IMR-90 (cell line): Measurements from ENCODE around the gene MSRB1. TPM values are rescaled to one million over a fixed set of nuclear protein-coding genes. Genes with fewer than 3 reads are reported as not detected.

Experiments used
- ATAC-seq: fragments of 200-7000 bp; cut with Tn5 transposase; 2 replicates; pipeline ENCODE4 v1.9.1; 2020; ENCODE audit warnings: low read depth, mild to moderate bottlenecking, moderate library complexity
- BruUV-seq: library from RNA; stranded (reverse); fragments of 400-500 nt; replicated peaks from 2 replicates; lab custom pipeline; 2021; lab: Mats Ljungman, UMichigan
- CTCF ChIA-PET: fragments of 300-600 bp; formaldehyde crosslinking; extraction: SDS; loops from one replicate; lab custom pipeline; 2021; ENCODE audit warnings: antibody characterized with exemption; lab: Yijun Ruan, JAX
- POLR2A ChIA-PET: fragments of 300-600 bp; sonication (Branson Sonifier 250); formaldehyde crosslinking; loops from one replicate; lab custom pipeline; 2022; ENCODE audit warnings: antibody characterized with exemption; ENCODE audit not compliant: unreplicated experiment; lab: Charles Lee
- DNase-seq: peaks from one replicate; pipeline ENCODE4 v3.0.0; 2013
- H2AFZ ChIP-seq: replicated peaks from 2 replicates; pipeline ENCODE3; 2013; ENCODE audit warnings: low read length, mild to moderate bottlenecking; ENCODE audit not compliant: poor library complexity
- H2AK5ac ChIP-seq: 2 replicates; pipeline ENCODE4 v1.6.1; 2013; ENCODE audit warnings: low read depth, low read length, inconsistent platforms
- H2AK9ac ChIP-seq: replicated peaks from 2 replicates; pipeline ENCODE3; 2013; ENCODE audit warnings: mild to moderate bottlenecking, low read depth, low read length, moderate library complexity; ENCODE audit not compliant: poor library complexity
- H2BK120ac ChIP-seq: 2 replicates; pipeline ENCODE4 v1.6.1; 2013; ENCODE audit warnings: low read depth, low read length, inconsistent platforms
- H2BK15ac ChIP-seq: 3 replicates; pipeline ENCODE4 v1.6.1; 2013; ENCODE audit warnings: low read depth, low read length, inconsistent platforms
- H2BK20ac ChIP-seq: 2 replicates; pipeline ENCODE4 v1.6.1; 2013; ENCODE audit warnings: low read depth, mild to moderate bottlenecking, inconsistent platforms, low read length, moderate library complexity
- H2BK5ac ChIP-seq: 2 replicates; pipeline ENCODE4 v1.6.1; 2013; ENCODE audit warnings: mild to moderate bottlenecking, low read depth, low read length, inconsistent platforms; ENCODE audit not compliant: poor library complexity, severe bottlenecking
- H3K14ac ChIP-seq: replicated peaks from 2 replicates; pipeline ENCODE4 v1.6.1; 2013; ENCODE audit warnings: low read depth, low read length, inconsistent platforms
- H3K18ac ChIP-seq: 2 replicates; pipeline ENCODE4 v1.6.1; 2013; ENCODE audit warnings: low read depth, low read length, control low read depth
- H3K23ac ChIP-seq: 2 replicates; pipeline ENCODE4 v1.6.1; 2013; ENCODE audit warnings: low read depth, low read length, inconsistent platforms
- H3K27ac ChIP-seq: 2 replicates; pipeline ENCODE4 v1.5.1; 2013; ENCODE audit warnings: mild to moderate bottlenecking, control low read depth, low read length; ENCODE audit not compliant: insufficient read depth
- H3K27me3 ChIP-seq: 2 replicates; pipeline ENCODE4 v1.6.1; 2013; ENCODE audit warnings: low read length; ENCODE audit not compliant: control insufficient read depth, insufficient read depth
- H3K36me3 ChIP-seq: 2 replicates; pipeline ENCODE4 v1.6.1; 2013; ENCODE audit warnings: low read length, mixed read lengths; ENCODE audit not compliant: control insufficient read depth, insufficient read depth
- H3K4ac ChIP-seq: 2 replicates; pipeline ENCODE4 v1.6.1; 2013; ENCODE audit warnings: low read depth, low read length, inconsistent platforms
- H3K4me1 ChIP-seq: 2 replicates; pipeline ENCODE4 v1.6.1; 2013; ENCODE audit warnings: low read length, mixed read lengths; ENCODE audit not compliant: control insufficient read depth, insufficient read depth
- H3K4me2 ChIP-seq: 2 replicates; pipeline ENCODE4 v1.6.1; 2013; ENCODE audit warnings: low read depth, mild to moderate bottlenecking, control low read depth, low read length, moderate library complexity
- H3K4me3 ChIP-seq: 2 replicates; pipeline ENCODE4 v1.5.1; 2013; ENCODE audit warnings: low read depth, mild to moderate bottlenecking, control low read depth, low read length, moderate library complexity; ENCODE audit not compliant: insufficient read depth
- H3K56ac ChIP-seq: 2 replicates; pipeline ENCODE4 v1.6.1; 2013; ENCODE audit warnings: low read length, inconsistent platforms; ENCODE audit not compliant: insufficient read depth; ENCODE audit errors: extremely low read depth
- H3K79me1 ChIP-seq, 2 experiments: 2 replicates each; pipeline ENCODE4 v1.6.1; 2013; ENCODE audit warnings: low read length in 2 of 2, inconsistent platforms in 1 of 2, low read depth in 1 of 2
- H3K9ac ChIP-seq: 2 replicates; pipeline ENCODE4 v1.6.1; 2013; ENCODE audit warnings: low read depth, low read length, control low read depth
- H3K9me1 ChIP-seq: 2 replicates; pipeline ENCODE4 v1.6.1; 2013; ENCODE audit warnings: low read length, inconsistent platforms; ENCODE audit not compliant: insufficient read depth
- H3K9me3 ChIP-seq: 2 replicates; pipeline ENCODE4 v1.6.1; 2013; ENCODE audit warnings: low read length; ENCODE audit not compliant: control insufficient read depth, insufficient read depth
- H4K20me1 ChIP-seq: 2 replicates; pipeline ENCODE4 v1.6.1; 2013; ENCODE audit warnings: low read length, inconsistent platforms; ENCODE audit not compliant: insufficient read depth
- H4K5ac ChIP-seq: 2 replicates; pipeline ENCODE4 v1.6.1; 2013; ENCODE audit warnings: mild to moderate bottlenecking, low read depth, low read length, control low read depth
- H4K8ac ChIP-seq, 2 experiments: 2 replicates each; pipeline ENCODE4 v1.6.1; 2013; ENCODE audit warnings: low read depth in 2 of 2, low read length in 2 of 2, control low read depth in 1 of 2, inconsistent platforms in 1 of 2
- H4K91ac ChIP-seq: 2 replicates; pipeline ENCODE4 v1.6.1; 2013; ENCODE audit warnings: low read depth, low read length, inconsistent platforms; ENCODE audit not compliant: insufficient read depth
- BHLHE40 ChIP-seq: fragments of 150-350 bp; IDR thresholded peaks from 2 replicates; pipeline ENCODE4 v1.6.1; 2016; ENCODE audit warnings: mild to moderate bottlenecking, low read depth, low read length
- FOS ChIP-seq: fragments of 150-350 bp; IDR thresholded peaks from 2 replicates; pipeline ENCODE4 v1.6.1; 2016; ENCODE audit warnings: low read depth, low read length
- MAZ ChIP-seq: IDR thresholded peaks from 2 replicates; pipeline ENCODE4 v1.6.1; 2012; ENCODE audit warnings: low read depth, mild to moderate bottlenecking, low read length, improper control_type of control experiment, moderate library complexity, borderline replicate concordance
- MXI1 ChIP-seq: IDR thresholded peaks from 2 replicates; pipeline ENCODE4 v1.6.1; 2012; ENCODE audit warnings: low read depth, mild to moderate bottlenecking, low read length, moderate library complexity, borderline replicate concordance
- NFE2L2 ChIP-seq: fragments of 150-350 bp; IDR thresholded peaks from 2 replicates; pipeline ENCODE4 v1.6.1; 2016; ENCODE audit warnings: low read depth, mild to moderate bottlenecking, low read length
- POLR2A ChIP-seq: IDR thresholded peaks from 2 replicates; pipeline ENCODE4 v1.6.1; 2012; ENCODE audit warnings: mild to moderate bottlenecking, low read depth, low read length
- RAD21 ChIP-seq: IDR thresholded peaks from 2 replicates; pipeline ENCODE4 v1.6.1; 2012; ENCODE audit warnings: low read length, improper control_type of control experiment
- RCOR1 ChIP-seq: IDR thresholded peaks from 2 replicates; pipeline ENCODE4 v1.6.1; 2012; ENCODE audit warnings: mild to moderate bottlenecking, low read length, improper control_type of control experiment; ENCODE audit not compliant: insufficient replicate concordance
- RFX5 ChIP-seq: IDR thresholded peaks from 2 replicates; pipeline ENCODE4 v1.8.0; 2012; ENCODE audit warnings: low read depth, mild to moderate bottlenecking, low read length, moderate library complexity
- USF2 ChIP-seq: fragments of 150-350 bp; IDR thresholded peaks from 2 replicates; pipeline ENCODE4 v1.6.1; 2017; ENCODE audit warnings: mild to moderate bottlenecking, antibody characterized with exemption, low read length, low read depth
- WGBS, 2 experiments: methylation state at CpG; one replicate each; pipeline versions ENCODE4 v1.1.5 to v1.1.7; 2013; ENCODE audit warnings: missing lambda C conversion rate in 2 of 2; ENCODE audit not compliant: insufficient read length in 1 of 2; ENCODE audit errors: extremely low coverage in 2 of 2; 5-methylcytosine and 5-hydroxymethylcytosine counted together
- dilution Hi-C: fragments of 300-500 bp; cut with HindIII; formaldehyde crosslinking; loops from one replicate; pipeline ENCODE4 v1.14.3; 2018; ENCODE audit warnings: low sequenced_read_pairs; ENCODE audit not compliant: unreplicated experiment
- in situ Hi-C: fragments of 300-500 bp; cut with MboI; formaldehyde crosslinking; loops from 3 replicates; pipeline ENCODE4 v1.14.3; 2019; ENCODE audit warnings: low sequenced_read_pairs, inconsistent platforms, mixed read lengths
- intact Hi-C: fragments of 100-400 bp; cut with micrococcal nuclease; formaldehyde crosslinking; loops from 2 replicates; pipeline ENCODE4 v1.10.0; 2022
- polyA plus RNA-seq, 3 experiments: library from polyadenylated mRNA; depleted of rRNA; stranded (reverse); fragments of >200 nt; gene quantifications; 2 replicates each; pipeline ENCODE4 v1.2.3, GENCODE V29; 2012; ENCODE audit warnings: low replicate concordance in 1 of 3
- total RNA-seq: library from RNA; depleted of rRNA; stranded (reverse); fragments of >200 nt; gene quantifications from 2 replicates; pipeline ENCODE4 v1.2.3, GENCODE V29; 2012

Gene MSRB1
- total and polyA plus RNA-seq, 2 of the 4 experiments (the other 2 are of a cell fraction), result 17.0 to 32.3 TPM

- Histone ChIP-seq H3K79me1 (peaks cover 9 to 38% of the 10 kb centered on the region in 2 experiments), H2BK20ac (no peak within 1 kb of the TSS), H3K4me1 (peaks cover 6% of the 10 kb centered on the region), H2BK15ac (0 out of 3 replicates have a peak within 1 kb of the TSS, but pooled peaks have one; percentile 30), H3K56ac (peak within 1 kb of the TSS; percentile 89), H3K18ac (peak within 1 kb of the TSS; percentile 61), H2AFZ (peak within 1 kb of the TSS; percentile 91), H4K8ac (peak within 1 kb of the TSS; percentile 98 to 100), H4K5ac (peak within 1 kb of the TSS; percentile 89), H2BK5ac (peak within 1 kb of the TSS; percentile 77), H3K4me3 (peak within 1 kb of the TSS; percentile 66), H3K4me2 (peak within 1 kb of the TSS; percentile 93), H3K27ac (peak within 1 kb of the TSS; percentile 93), H2AK9ac (peak within 1 kb of the TSS; percentile 86), H4K20me1 (no peaks in the 10 kb centered on the region; the same call in 1 of the 2 replicates), H3K36me3 (peaks cover 25% of the 10 kb centered on the region), H3K9me3 (no peaks in the 10 kb centered on the region), H3K4ac (peak within 1 kb of the TSS; percentile 92), H4K91ac (peak within 1 kb of the TSS; percentile 97), H3K27me3 (no peaks in the 10 kb centered on the region), H3K23ac (peak within 1 kb of the TSS; percentile 78), H2BK120ac (peak within 1 kb of the TSS; percentile 15; the same call in 1 of the 2 replicates), H2AK5ac (peak within 1 kb of the TSS; percentile 95), H3K9me1 (peaks cover 3% of the 10 kb centered on the region; the same call in 1 of the 2 replicates), H3K9ac (peak within 1 kb of the TSS; percentile 96), H3K14ac (peak within 1 kb of the TSS; percentile 93)
- ChIA-PET POLR2A (no interaction called here), CTCF (no interaction called here)
- DNase-seq (peak; percentile 92), ATAC-seq (peak; percentile 95)
- intact Hi-C loops, result no loop called here
- dilution Hi-C loops, result no loop called here
- no TSS peak for BruUV-seq
- TF ChIP-seq USF2 (peak; percentile 28; the same call in 1 of the 2 replicates), BHLHE40 (no peak), NFE2L2 (peak; percentile 19; the same call in 1 of the 2 replicates), RFX5 (no peak), POLR2A (peak; percentile 94; the same call in 1 of the 2 replicates), MAZ (peak; percentile 92), RAD21 (no peak), RCOR1 (peak; percentile 48), MXI1 (peak; percentile 93), FOS (0 out of 2 replicates have a peak, but pooled peaks have one; percentile 15)
- 0% methylated on average over 53 of the region's 78 CpGs; no CpG with 5 or more reads in 1 of the 2 experiments for WGBS, 2 experiments
- in situ Hi-C loops, result no loop called here
Observed at GRCh38 chr16:1971796-1972489, 28.9 kb upstream of the MSRB1 start, which contains the start of gene TBL3. TBL3 (plus strand) TSS chr16:1972053; CDS start chr16:1972165, 112 bp downstream.
